Embryonic facial prominence (tissue), 1 donor: ENCODE measurements around the gene EXOC3L4.

ENCODE experiments used
- DNase-seq: peaks from one replicate; pipeline ENCODE4 v3.0.0-alpha.2; 2016; ENCODE audit errors: extremely low spot score

EXOC3L4 gene

DNA sequence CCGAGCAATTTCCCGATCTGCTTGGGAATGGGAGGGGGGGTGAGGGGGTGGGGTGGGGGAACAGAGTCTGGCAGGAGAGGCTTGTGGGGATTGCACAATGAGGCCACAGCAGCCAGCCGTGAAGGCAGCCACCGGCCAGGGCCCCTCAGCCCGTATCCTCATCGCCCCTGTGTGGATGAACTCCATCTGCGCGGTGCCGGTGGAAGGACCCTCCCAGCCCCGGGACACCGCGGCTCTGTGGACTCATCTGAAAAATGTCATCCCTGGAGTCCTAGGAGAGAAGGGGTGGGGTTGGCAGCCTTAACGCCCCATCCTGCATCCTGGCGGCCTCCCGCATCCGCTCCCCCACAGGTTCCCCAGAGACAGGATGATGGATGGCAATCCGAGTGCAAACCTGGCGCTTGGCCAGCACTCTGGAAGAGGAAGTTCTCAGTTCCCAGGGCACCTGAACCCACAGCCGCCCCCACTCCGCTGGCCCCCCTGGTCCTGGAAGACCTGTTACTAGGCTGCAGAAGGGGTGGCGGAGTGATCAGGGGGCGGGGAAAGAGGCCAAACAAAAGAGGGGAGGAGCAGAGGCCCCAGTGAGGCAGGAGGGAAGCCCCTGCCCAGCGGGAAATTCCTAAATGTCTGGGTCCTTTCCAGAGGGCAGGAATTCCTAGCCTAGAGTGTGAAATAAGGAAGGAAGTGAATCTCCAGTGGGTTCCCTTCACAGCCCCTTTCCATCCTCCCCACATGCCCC lies 27.5 kb downstream of the EXOC3L4 start:
- peak; percentile 45 for DNase-seq

DNA sequence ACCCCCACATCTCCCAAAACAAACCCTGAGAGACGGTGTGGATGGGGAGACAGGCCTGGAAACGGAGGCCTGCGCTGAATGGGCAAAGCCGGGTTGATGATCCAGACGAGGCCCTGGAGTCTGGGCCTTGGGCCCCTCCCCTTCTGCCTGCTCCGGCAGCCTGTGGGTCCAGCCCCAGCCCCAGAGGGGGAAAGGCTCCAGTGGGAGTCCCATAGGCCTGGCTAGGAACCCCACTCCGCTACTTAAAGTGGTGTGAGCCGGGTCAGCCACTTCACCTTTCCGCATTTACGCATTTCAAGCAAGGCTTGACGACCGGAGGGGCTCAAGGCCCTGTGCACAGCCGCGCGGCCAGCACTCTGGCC lies 28.0 kb downstream of the EXOC3L4 start:
- no peak for DNase-seq

DNA sequence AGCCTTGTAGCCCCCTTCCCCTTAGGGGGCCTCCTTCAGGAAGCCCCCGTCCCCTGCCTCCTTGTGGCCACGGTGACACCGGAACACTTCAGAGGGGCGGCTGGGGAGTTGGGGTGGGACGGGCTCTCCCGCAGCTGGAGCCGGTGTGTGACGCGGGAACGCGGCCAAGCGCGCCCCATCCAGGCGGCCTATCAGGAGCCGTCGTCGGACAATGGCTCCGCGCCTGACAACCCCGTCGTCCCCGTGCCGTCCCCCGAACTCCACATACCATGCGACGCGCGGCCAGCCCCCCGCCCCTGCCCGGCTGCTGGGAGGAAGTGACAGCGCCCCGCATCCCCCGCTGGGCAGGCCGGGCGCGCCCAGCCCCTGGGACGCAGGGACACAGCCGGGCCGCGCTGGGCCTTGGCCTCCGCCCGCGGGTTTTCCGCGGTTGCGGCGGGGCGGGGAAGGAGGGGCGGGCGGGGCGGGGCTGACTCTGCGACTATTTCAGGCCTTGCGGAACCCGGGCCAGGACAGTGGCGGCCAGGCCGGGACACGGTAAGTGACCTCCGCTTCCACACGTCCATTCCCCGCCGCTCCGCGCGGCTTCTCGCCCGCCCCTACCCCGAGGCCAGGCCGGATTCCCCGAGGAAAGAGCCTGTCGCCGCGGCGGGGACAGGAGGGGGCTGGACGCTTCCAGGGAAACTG lies 28.6 kb downstream of the EXOC3L4 start, which contains the start of gene TNFAIP2:
Gene TNFAIP2, plus strand, starts transcription at position 515 of the 687 bp plus-strand sequence. CDS start 2,997 bp downstream, outside the sequence.
- DNase-seq = no peak

DNA sequence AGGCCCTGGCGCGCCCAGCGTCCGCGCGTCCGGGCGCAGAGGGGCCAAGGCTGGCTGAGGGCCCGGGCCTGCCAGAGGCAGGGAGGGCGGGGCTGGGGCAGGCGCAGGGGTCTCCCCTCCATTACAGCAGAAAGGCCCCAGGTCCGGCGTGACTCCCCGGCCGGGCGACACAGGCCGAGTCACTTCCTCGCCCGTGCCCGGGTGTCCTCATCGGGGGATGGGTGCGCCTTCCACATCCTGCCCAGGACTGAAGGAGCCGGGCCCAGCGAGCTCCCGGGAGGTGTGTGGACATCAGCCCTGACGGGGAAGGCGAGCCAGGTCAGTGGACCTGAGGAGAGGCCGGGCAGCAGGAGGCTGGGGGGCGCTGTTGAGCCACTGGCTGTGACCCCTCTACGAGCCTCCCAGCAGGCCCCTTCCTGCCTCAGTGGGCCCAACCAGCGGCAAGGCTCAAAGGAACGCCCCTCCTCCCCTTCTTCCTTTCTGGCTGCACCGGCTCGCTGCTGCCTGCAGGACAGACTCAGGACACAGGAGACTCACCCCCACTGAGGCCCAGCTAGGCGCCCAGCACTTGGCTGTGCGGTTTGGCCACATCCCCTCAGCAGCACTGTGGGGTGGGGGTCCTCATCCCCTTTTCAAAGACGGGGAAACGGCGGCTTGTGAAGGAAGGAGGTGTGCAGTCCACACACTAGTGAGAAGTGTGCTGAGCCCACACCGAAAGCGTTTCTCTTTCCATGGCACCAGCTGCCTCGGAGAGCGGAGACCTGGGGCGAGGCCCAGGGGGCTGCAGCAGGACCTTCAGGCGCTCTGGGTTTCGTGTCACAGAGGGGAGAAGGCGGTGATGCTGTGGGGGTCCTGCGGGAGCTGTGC lies 29.3 kb downstream of the EXOC3L4 start:
- DNase-seq = no peak

DNA sequence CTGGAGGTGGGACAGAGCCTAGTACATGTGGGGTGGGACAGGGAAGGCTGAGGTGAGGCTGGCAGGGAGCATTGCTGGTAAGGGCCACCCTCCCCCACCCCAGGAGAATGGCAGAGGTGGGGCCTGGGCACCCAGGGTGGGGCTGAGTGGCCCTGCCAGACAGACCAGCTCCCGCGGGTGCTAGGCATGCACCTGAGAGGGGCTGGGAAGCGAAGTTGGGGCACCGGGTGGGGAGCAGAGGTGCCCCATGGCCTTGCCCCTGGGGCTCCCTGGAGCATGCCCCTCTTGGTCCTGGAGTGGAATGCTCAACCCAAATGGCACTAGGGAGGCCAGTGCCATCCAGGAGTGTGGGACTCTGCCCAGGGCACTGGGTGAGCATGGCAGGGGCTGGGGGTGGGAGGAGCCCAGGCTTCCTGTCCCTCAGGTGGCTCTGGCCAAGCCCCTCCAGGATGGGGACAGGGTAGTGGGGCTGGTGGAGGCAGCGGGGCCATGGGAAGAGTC lies 30.0 kb downstream of the EXOC3L4 start:
- DNase-seq = no peak

DNA sequence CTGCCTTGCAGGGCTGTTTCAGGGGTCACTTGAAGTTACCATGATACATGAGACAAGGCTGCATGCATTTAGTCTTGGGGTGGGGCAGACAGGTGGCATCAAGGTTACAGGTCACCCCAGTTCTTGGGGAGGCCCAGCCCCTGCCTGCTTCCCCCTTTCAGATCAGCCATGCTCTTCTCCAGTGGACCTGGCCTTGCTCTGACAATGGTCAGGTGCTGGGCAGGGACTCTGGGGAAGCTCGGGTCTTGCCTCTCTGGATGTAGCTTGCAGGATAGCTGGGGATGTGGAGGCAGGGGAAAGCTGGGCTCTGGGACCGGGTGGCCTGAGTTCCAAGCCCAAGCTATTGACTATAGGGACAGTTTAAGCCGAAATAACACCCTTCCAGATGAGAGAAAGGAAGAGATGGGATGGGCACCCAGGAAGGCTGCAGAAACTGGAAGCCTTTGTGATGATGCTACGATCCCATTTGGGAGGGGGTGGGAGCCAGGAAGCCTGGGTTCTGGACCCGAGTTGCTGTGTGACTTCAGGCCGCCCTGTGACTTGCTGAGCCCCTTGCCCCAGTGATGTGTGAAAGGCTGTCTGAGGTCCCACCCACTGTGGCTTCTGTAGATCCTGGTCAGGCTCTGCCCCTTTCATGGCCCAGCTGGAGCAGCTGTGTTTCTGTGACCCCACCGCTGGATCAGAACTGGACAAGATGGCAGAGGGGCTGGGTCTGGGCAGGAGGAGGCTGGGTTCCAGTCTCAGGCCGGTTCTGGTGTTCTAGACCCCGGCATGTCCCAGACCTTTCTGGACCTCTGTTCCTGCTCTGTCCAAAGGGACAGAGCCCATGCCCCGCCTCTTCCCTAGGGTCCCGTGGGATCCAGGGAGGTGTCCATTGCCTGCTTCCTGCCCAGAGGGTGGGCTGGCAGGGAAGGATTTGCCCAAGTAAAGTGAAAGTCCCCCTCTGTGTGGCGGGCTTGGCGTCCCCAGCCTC lies 30.9 kb downstream of the EXOC3L4 start:
- no peak for DNase-seq

DNA sequence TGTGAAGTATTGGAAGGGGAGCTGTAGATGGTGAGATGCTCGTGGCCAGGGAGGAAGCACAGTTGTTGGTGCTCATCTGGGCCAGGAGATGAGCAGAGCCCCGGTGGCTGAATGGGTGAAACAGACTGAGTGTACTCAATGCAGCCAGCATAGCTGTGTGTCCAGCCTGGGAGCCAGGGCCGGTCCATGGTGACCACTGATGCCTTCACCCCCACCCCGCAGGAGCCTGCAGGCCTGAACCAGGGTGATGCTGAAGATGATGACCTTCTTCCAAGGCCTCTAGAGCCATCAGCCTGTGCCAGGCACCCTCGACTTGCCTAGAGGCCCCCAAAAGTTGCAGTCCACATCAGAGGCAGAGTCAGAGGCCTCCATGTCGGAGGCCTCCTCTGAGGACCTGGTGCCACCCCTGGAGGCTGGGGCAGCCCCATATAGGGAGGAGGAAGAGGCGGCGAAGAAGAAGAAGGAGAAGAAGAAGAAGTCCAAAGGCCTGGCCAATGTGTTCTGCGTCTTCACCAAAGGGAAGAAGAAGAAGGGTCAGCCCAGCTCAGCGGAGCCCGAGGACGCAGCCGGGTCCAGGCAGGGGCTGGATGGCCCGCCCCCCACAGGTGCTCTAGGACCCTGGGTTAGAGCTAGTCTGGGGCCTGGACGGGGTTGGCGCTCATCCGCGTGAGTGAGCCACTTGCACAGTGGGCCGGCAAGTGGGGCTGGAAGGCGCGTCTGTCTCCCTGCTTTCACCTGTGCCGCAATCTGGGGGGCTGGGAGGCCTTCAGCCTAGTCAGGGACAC lies 31.8 kb downstream of the EXOC3L4 start:
- no peak for DNase-seq

DNA sequence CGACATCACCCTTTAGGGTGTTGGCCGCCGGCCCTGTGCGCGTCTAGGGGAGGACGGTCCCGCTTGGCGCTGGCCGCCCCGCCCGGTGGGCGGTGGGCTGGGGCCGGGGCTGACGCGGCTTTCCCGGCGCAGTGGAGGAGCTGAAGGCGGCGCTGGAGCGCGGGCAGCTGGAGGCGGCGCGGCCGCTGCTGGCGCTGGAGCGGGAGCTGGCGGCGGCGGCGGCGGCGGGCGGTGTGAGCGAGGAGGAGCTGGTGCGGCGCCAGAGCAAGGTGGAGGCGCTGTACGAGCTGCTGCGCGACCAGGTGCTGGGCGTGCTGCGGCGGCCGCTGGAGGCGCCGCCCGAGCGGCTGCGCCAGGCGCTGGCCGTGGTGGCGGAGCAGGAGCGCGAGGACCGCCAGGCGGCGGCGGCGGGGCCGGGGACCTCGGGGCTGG lies 32.4 kb downstream of the EXOC3L4 start:
- no peak for DNase-seq

DNA sequence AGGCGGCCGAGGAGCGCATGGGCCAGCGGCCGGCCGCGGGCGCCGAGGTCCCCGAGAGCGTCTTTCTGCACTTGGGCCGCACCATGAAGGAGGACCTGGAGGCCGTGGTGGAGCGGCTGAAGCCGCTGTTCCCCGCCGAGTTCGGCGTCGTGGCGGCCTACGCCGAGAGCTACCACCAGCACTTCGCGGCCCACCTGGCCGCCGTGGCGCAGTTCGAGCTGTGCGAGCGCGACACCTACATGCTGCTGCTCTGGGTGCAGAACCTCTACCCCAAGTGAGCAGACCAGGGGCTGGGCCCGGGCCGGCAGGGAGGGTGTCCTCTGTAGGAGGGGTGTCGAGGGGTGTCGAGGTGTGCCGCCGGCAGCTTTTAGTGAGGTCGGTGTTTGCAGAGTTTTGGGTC lies 32.8 kb downstream of the EXOC3L4 start:
- no peak for DNase-seq

DNA sequence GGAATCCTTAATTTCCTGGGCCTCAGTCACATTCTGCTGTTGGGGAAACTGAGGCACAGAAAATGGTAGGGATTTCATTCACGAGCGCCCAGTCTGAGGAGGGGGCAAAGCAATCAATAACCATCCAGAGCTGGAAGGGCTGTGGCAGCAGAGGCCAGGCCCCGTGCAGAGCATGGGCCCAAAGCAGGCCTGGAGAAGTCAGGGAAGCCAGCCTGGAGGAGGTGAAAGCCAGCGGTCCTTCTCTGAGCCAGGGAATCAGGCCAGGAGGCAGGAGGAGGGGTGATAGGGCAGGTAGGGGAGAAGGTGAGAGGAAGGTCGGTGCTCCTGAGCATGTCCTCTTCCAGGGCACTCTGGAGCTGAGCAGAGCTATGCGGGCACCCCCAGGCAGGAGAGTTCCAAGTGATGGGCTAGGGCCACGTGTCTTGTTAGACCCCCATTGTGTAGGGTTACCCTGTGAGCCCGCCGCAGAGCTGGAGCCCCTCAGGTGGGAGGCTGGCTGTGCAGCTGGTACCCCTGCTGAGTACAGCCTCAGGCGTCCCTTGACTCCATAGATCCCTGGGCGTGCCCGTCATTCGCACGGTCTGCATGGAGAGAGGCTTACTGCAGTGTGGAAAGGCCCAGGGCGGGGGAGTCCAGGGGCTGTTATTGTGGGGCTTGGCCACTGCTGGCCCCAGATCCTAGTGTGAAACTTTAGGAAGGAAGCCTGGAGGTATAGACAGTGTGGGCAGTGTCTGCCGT lies 33.5 kb downstream of the EXOC3L4 start:
- no peak for DNase-seq

DNA sequence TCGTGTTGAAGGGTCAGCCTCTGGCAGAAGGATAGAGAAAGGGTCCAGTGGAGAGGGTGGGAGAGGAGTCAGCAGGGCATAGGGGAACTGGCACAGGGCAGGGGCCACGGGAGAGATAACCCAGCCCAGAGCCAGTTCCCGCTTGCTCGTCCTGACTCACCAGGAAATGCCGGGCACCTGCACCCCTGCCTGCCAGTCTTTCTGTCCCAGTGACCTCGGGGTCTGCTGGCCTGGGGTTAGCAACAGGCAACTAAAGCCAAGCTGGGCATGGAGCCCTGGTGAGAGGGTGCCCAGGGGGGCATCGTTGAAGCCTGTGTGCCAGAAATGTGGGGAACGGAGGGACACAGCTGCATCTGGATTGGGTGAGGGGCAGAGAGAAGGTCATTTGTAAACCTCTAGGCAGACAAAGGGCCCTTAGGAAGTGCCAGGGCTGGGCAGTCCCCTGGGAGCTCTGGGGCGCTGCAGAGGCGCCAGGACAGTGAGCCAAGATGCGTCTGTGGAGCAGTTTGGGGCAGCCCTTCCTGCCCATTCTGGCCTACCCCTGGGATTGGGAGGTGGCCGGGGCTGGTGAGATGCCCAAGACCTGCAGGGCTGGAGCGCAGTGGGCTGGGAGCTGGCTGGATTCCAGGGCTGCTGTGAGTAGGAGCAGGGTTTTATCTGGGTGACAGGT lies 34.2 kb downstream of the EXOC3L4 start:
- DNase-seq = no peak

DNA sequence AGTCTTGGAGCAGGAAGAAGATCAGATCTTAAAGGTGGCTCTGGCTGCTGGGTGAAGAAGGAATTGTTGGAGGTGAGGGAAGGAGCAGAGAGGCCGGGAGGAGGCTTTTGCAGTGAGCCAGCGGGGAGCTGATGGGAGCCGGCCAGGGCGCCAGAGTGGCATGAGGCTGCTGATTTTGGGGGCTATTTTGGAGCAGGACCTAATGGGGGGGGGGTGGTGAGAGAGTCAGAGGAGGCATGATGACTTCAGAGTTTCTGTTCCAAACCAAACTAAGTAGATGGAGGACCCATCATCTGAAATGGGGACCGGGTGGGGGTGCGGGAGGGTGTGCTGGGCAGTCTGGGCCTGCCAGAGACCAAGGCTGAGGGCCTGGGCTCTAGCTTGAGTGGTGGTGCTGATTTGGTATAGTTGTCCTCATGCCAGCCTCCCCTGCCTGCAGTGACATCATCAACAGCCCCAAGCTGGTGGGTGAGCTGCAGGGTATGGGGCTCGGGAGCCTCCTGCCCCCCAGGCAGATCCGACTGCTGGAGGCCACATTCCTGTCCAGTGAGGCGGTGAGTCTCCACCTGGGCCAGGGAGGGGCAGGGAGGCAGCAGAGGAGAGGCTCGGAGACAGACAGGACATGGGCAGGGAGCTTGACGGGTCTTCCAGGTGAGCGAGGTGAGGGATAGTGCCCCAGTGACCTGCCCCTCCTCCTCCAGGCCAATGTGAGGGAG lies 34.9 kb downstream of the EXOC3L4 start:
- no peak for DNase-seq

DNA sequence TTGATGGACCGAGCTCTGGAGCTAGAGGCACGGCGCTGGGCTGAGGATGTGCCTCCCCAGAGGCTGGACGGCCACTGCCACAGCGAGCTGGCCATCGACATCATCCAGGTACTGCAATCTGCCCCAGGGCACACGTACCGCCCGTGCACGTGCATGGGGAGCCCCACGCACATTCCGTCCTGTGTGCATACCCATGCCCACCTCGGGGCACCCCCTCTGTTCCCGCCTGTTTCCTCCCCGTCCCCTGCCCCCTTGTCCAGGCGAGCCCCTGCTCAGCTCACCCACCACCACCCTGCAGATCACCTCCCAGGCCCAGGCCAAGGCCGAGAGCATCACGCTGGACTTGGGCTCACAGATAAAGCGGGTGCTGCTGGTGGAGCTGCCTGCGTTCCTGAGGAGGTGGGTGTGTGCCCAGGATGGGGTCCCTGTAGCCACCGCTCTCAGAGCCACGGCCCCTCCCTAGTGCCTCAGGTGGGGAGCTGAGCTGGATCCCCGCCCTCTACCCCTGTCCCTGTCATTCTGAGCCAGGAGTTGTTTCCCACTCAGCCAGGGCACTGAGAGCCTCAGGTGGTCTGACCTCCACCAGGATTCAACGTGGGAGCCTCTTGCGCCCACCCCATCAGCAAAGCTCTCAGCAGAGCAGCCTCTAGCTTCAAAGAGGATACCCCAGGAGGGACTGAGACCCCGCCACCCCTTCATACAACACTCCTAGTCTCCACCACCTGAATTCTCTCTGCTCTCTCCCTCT lies 35.7 kb downstream of the EXOC3L4 start:
- no peak for DNase-seq

DNA sequence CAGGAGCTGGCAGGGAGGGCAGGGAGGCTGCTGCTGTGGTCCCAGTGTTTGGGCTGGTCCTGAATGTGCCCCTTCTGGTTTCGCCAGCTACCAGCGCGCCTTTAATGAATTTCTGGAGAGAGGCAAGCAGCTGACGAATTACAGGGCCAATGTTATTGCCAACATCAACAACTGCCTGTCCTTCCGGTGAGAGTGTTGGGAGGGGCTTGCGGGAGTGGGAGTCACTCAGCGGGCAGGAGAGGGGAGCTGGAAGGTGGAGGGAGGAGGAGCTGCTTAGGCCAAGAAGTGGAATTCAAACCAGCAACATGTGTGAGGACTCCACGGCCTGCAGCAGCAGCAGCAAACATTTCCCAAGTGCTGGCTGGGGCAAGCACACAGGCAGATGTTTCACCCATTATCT lies 36.4 kb downstream of the EXOC3L4 start:
- no peak for DNase-seq

DNA sequence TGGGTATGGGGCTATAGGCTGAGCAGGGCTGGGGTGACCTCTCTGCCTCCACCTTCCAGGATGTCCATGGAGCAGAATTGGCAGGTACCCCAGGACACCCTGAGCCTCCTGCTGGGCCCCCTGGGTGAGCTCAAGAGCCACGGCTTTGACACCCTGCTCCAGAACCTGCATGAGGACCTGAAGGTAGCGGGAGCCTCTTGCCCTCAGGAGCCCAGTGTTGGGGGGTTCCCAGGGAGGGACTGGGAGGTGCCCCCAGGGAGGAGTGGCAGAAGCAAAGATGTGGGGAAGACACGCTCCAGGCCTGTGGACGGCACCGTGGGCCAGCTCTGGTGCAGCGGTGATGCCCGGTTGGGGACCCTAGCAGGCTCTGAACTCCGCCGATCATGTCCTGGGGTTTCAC lies 37.1 kb downstream of the EXOC3L4 start:
- no peak for DNase-seq

DNA sequence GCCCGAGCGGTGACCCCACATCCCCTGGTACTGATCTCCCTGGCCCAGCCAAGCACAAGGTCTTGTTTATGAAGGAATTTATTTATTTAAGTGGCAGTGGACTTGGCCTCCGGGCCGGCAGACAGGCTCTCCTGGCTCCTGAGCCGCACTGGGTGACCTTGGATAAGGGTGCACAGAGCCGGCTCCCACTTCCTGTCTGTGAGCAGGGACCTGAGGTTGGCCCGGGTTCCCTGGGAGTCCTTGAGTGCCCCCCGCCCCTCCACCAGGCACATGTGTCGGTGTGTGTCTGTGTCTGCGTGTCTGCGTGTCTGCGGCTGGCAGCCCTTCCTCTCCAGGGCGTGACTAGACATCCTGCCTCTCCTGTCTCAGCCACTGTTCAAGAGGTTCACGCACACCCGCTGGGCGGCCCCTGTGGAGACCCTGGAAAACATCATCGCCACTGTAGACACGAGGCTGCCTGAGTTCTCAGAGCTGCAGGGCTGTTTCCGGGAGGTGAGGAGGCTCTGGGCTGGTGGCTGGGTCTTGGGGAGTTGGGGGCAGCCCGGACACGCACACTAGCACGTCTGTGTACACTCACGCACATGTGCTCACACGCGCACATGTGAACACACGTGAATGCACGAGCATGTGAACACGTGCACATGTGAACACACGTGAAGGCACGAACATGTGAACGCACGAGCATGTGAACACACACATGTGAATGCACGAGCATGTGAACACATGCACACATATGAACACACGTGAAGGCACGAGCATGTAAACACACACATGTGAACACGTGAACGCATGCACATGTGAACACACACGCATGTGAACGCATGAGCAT lies 38.1 kb downstream of the EXOC3L4 start:
- no peak for DNase-seq
